NCI-H82 (cell line): ENCODE data around the gene CCDC146.
"Not testable (repeated sequence)": the region's sequence is repeated elsewhere in the genome, so short reads cannot be mapped to it uniquely, and the experiment has no call there.

Experiments used
- DNase-seq: peaks from one replicate; lab custom pipeline; 2025; lab: John Stamatoyannopoulos, UW

Gene CCDC146

GRCh38 chr7:77154917-77155464, 32.6 kb downstream of the CCDC146 start:
- DNase-seq = not testable (repeated sequence)

DNA sequence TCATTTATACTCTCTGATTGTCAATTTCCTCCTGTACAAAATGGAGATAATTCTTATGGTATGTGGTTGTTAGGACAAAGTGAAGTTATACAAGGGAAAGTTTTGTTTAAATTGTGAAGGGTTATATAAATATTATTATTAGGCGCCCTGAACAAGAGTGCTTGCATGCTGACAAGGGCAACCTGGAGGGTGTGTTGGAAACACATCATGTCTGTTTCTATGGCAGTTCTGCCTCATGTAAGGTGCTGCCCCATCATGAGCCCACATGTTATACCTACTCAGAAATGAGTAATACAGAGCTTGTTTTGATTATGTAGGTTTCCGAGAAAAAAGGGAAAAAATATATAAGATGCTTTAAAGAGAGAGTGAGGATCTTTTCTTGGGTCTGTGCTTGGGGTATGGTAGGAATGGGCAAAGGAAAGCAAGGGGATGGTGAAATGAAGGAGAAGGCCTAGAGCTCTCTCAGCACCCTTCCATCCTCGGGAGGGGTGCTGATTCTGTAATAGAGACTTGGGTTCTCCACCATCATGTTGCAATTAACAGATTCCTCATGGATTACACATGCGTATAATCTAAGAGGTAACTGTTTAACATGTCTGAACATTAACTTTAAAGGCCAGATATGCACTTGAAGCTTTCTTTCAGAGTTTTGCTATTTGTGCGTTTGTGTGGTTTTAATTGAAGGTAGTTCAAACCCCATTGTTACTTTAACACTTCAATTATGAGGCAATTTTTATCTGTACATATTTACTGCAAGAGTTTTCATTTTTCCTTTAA, 33.4 kb downstream of the CCDC146 start:
- DNase-seq = not testable (repeated sequence)

GRCh38 chr7:77157034-77157433, 34.6 kb downstream of the CCDC146 start:
- DNase-seq = not testable (repeated sequence)

- no peak for DNase-seq
Observed at GRCh38 chr7:77157446-77157845, 35.0 kb downstream of the CCDC146 start.

DNA sequence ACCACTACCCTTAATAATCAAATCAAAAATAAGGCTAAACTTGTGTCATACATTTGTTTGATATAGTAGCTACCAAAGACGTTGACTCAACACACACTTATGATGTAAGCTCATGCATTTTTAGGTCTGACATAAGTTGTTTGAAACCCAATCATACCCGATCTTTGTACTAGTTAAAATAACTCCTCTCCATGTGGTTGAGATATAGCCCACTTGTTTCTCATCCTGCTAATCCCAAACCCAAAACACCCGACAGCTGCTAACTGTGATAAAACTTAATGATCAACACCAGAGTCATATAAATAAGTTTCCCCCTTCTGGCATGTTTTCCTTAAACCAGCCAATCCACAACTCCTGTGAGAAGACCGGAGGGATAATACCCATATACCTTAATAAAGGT, 48.7 kb downstream of the CCDC146 start:
- DNase-seq = not testable (repeated sequence)

- not testable (repeated sequence) for DNase-seq
Observed at GRCh38 chr7:77172437-77173172, 50.2 kb downstream of the CCDC146 start.

DNA sequence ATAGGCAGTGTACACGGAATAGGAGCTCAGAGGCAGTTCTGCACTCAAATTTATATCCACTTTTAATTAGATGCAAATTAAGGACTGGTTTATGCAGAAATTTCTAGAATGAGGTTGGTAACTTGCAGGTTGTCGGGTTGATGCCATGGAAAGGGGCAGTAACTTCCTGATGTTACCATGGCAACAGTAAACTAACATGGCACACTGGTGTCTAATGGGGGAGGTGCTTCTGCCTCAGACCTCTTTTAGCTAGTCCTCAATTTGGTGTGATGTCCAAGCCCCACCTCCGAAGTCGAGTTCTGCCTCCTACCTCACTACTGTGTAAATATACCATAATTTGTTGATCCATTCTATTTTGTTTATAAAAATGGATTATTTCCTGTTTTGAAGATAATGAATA, 52.0 kb downstream of the CCDC146 start:
- not testable (repeated sequence) for DNase-seq

DNA sequence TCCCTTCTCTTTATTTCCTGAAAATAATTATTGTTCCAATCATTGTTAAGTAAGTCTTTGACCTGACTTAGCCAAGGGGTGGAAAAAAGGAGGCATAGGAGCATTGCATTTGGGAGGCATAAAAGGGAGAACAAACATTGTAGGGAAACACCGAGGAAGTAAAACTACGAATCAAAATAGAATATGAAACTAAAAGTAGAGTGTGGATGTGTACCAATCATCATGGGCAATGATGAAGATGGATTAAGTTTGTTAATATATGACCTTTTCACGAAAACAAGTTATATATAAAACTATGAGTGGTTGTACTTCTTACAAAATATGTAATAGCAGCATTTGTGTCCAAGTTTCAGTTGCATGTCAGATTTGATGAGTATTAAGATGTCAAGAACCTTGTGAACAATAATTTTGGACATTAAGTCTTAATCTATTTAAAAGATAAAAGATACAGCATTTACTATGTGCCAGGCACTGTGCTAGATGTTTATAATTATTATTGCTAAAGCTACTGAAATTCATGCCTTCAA, 52.9 kb downstream of the CCDC146 start:
- not testable (repeated sequence) for DNase-seq

GRCh38 chr7:77177321-77177904, 55.0 kb downstream of the CCDC146 start:
- not testable (repeated sequence) for DNase-seq

DNA sequence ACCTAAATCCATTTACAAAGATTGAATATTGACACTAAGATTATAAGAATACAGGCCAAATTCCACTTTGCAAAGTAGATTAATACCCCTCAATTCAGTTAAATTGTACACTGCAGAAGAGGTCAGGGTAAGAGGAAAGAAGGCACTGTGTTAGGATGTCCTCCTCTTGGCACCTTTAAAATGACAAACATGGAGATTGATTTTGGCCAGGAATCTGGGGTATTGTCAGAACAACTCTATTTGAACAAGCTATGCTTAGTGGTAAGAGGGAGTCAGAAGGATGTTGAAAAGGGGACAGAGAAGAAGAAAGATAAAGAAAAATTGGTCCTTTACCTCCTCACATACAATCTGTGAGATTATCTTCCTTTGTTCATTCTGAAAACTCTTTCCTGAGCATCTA, 55.6 kb downstream of the CCDC146 start:
- DNase-seq = not testable (repeated sequence)

DNA sequence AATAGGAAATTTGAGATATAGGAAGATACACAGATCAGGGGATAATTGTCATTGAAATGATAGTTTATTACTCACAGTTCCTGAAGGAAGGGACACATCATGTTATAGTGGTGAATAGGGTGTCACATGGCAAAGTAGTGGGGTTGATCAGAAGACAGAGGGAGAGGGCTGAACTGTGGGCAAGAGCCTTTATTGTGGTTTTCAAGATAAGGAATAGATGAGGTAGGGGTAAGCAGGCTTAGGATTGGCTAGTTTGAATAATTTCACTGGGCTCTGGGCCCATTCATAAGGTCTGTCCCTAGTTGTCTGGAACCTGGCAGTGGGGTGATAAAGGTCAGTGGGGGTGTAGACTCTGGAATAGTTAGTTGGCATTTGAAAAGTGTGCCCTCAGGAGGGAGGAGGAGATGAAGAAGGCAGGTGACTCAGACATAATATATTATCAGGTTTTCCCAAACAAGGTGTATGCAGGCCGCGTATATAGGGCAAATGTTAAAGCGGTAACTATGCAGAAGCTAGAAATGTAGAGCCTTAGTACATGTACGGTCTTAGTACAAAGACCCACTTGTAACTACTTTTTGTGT, 58.7 kb downstream of the CCDC146 start:
- no peak for DNase-seq

DNA sequence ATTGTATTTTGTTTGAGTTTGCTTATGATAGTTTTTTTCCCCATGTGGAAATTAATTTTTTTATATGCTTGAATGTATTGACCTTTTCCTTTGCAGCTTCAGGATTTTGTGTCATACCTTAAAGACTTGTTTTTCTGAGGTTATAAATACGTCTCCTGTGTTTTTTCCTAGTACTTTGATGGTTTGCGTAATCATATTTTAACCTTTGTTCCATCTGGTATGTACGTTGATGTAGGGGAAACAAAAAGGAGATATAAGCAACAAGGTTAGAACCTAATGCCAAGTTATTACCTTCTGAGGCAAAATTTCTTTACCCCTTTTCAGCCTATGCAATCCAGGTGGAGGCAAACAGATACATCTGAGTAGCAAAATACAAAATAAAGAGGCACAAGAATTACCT, 59.3 kb downstream of the CCDC146 start:
- DNase-seq = no peak

DNA sequence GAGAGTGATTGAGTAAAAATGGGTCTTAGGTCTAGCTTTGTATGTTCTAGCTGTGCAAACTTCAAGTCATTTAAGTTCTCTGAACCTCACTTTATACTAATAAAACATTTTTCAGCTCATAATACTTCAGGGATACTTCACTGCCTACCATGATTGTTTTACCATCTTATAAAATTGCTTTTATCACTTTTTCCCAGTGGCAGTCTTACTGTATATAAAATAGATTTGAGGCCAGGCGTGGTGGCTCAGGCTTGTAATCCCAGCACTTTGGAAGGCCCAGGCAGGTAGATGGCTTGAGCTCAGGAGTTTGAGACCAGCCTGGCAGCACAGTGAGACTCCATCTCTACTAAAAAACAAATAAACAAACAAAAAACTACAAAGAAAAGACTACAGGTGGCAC, 59.8 kb downstream of the CCDC146 start:
- DNase-seq = no peak

DNA sequence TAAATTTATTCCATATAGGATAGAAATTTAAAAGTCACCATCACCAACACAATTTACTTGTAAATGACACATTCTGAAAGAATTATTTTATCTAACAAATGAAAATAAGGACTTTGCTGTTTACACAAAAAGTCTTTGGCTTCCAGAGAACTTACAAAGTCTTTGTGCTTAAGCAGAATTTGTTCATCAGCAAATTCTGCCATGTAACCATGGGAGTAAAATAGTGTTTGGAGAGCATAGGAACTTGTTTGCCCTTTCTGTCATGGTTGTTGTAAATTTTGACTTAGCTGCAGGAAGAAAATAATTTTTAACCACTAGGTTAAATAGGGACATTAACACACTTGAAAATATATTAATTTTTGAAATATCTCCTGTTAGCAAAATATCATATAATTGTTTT, 62.0 kb downstream of the CCDC146 start:
- no peak for DNase-seq

GRCh38 chr7:77184990-77185389, 62.6 kb downstream of the CCDC146 start:
- DNase-seq = no peak

DNA sequence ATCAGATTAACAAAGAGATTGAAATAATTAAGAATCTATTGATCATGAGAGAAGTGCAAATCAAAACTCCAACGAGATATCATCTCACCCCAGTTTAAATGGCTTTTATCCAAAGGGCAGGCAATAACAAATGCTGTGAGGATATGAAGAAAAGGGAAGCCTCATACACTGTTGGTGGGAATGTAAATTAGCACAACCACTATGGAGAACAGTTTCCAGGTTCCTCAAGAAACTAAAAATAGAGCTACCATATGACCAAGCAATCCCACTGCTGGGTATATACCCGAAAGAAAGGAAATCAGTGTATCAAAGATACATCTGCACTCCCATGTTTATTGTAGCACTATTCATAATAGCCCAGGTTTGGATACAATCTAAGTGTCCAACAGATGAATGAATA, 63.5 kb downstream of the CCDC146 start:
- DNase-seq = no peak

DNA sequence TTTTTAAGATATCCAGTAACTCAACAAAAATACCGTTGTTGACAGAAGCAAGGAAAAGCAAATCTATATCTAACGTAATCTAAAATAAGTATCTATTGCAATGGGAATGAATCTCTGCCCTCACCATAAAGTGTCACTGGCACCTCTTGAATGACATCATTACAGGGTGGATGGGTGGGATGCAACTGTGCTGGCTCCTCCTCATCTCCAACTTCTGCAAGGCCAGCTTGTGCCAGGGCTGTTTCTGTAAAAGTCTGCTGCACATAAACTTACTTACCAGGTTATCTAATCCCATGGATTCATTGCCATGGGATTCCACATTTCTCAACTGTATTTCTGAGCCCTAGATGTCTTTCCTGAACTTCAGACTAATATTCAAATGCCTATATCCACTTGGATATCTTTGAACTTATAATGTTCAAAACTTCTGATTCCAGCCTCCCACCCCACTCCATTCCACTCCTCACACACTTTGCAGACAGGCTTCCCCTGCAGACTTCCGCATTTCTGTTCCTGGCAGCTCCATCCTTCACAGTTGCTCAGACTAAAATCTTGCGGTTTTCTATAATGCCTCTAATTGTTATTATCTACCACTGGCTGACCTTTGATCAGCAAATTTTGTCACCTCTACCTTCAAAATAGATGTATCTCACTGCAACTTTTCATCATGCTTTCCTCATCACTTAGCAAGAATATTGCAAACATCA, 66.5 kb downstream of the CCDC146 start:
- DNase-seq = no peak

GRCh38 chr7:77197141-77197540, 74.7 kb downstream of the CCDC146 start:
- DNase-seq = no peak

DNA sequence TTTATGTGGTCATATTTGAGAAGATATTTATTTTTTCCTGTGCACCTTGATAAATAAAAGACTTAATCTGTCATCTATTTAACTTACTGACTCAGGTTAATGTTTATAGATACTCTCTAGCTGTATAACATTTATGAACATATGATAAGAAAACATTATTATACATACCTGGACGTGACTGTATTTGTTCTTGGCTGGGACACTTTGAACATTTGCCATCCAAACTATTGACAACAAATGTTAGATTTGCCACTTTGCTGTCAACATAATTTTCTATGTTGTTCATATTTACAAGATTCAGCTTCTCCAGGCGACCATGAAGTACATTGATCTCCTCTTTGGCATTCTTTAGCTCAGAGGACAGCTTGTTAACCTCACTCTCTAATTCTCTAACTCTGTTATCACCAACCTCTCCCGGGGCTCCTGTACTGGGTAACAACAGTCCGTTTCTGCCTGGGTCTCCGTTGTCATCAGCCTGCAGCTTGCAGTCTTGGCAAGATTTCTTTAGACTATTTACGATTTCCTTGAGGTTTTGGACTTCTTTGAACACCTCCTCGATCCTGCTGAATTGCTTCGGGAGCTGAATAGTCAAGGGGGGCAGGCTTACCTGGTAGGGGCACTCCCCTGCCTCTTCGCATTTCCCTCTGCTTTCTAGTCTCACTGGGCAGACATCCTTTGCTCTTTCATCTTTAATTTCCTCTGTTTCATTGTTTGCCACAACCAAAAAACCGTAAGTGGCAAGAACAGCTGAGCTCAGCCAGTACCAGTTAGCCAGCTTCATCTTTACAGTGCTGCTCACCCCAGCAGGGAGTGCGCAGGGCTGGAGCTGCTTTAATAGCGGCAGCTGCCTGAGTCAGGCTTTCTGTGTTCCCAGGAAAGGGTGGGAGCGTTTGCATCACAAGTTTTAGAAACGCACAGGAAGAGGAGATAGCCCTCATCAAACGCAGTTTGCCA, 76.9 kb downstream of the CCDC146 start, which contains the start of gene FGL2:
Gene FGL2, minus strand, starts transcription at position 807 of the 954 bp plus-strand sequence. Its CDS starts 26 bp downstream, at position 781.
- no peak for DNase-seq

GRCh38 chr7:77200542-77200941, 78.1 kb downstream of the CCDC146 start:
- no peak for DNase-seq
